HEK293 (cell line): ENCODE data around the gene GPR153.

Experiments
- GLI2 ChIP-seq: fragments of 450-650 bp; formaldehyde crosslinking; IDR thresholded peaks from 2 replicates; pipeline ENCODE4; 2017; ENCODE audit warnings: missing biosample characterization, missing genetic modification characterization, low read depth, borderline replicate concordance
- HOXC10 ChIP-seq: sonication (generic); formaldehyde crosslinking; IDR thresholded peaks from 2 replicates; pipeline ENCODE4 v1.8.1; 2023; ENCODE audit warnings: mild to moderate bottlenecking, missing genetic modification reagents
- KLF7 ChIP-seq: fragments of 450-650 bp; formaldehyde crosslinking; IDR thresholded peaks from 2 replicates; pipeline ENCODE4 v1.5.1; 2016; ENCODE audit warnings: missing biosample characterization, missing genetic modification characterization, borderline replicate concordance
- KLF9 ChIP-seq: fragments of 450-650 bp; formaldehyde crosslinking; IDR thresholded peaks from 2 replicates; pipeline ENCODE4 v1.5.1; 2016; ENCODE audit warnings: missing biosample characterization, missing genetic modification characterization, low read depth
- MZF1 ChIP-seq: fragments of 450-650 bp; formaldehyde crosslinking; IDR thresholded peaks from 2 replicates; pipeline ENCODE4 v1.5.1; 2017; ENCODE audit warnings: missing biosample characterization, missing genetic modification characterization, borderline replicate concordance
- ZFP37 ChIP-seq: fragments of 450-650 bp; formaldehyde crosslinking; IDR thresholded peaks from 2 replicates; pipeline ENCODE4 v1.5.1; 2016; ENCODE audit warnings: missing biosample characterization, missing genetic modification characterization
- ZNF174 ChIP-seq: fragments of 450-650 bp; formaldehyde crosslinking; IDR thresholded peaks from 2 replicates; pipeline ENCODE4 v1.5.0; 2017; ENCODE audit warnings: missing biosample characterization, mild to moderate bottlenecking, missing genetic modification characterization
- ZNF223 ChIP-seq: fragments of 450-650 bp; formaldehyde crosslinking; IDR thresholded peaks from 2 replicates; pipeline ENCODE4 v1.5.1; 2016; ENCODE audit warnings: missing biosample characterization, missing genetic modification characterization
- ZNF23 ChIP-seq: fragments of 450-650 bp; formaldehyde crosslinking; IDR thresholded peaks from 2 replicates; pipeline ENCODE4 v1.5.1; 2016; ENCODE audit warnings: missing biosample characterization, missing genetic modification characterization, borderline replicate concordance
- ZNF335 ChIP-seq: fragments of 450-650 bp; formaldehyde crosslinking; conservative IDR thresholded peaks from 2 replicates; pipeline ENCODE4 v1.5.1; 2016; ENCODE audit warnings: missing biosample characterization, missing genetic modification characterization
- ZNF391 ChIP-seq: fragments of 450-650 bp; formaldehyde crosslinking; IDR thresholded peaks from 2 replicates; pipeline ENCODE4 v1.5.1; 2016; ENCODE audit warnings: low read depth, missing biosample characterization, missing genetic modification characterization, borderline replicate concordance
- ZNF48 ChIP-seq: fragments of 450-650 bp; formaldehyde crosslinking; IDR thresholded peaks from 2 replicates; pipeline ENCODE4 v1.5.1; 2016; ENCODE audit warnings: missing biosample characterization, missing genetic modification characterization
- ZNF514 ChIP-seq: fragments of 450-650 bp; formaldehyde crosslinking; IDR thresholded peaks from 2 replicates; pipeline ENCODE4 v1.5.1; 2016; ENCODE audit warnings: missing biosample characterization, missing genetic modification characterization
- ZNF555 ChIP-seq: fragments of 450-650 bp; formaldehyde crosslinking; conservative IDR thresholded peaks from 2 replicates; pipeline ENCODE4 v1.5.1; 2017; ENCODE audit warnings: missing biosample characterization, mild to moderate bottlenecking, missing genetic modification characterization, inconsistent platforms
- ZNF610 ChIP-seq: fragments of 450-650 bp; formaldehyde crosslinking; IDR thresholded peaks from 2 replicates; pipeline ENCODE4 v1.5.1; 2016; ENCODE audit warnings: missing biosample characterization, missing genetic modification characterization, borderline replicate concordance
- ZNF629 ChIP-seq: fragments of 450-650 bp; formaldehyde crosslinking; IDR thresholded peaks from 2 replicates; pipeline ENCODE4 v1.5.1; 2017; ENCODE audit warnings: missing biosample characterization, missing genetic modification characterization
- ZNF768 ChIP-seq: fragments of 450-650 bp; formaldehyde crosslinking; IDR thresholded peaks from 2 replicates; pipeline ENCODE4 v1.5.1; 2018; ENCODE audit warnings: missing biosample characterization, mild to moderate bottlenecking, missing genetic modification characterization
- TF ChIP-seq, protein P1 (sequence below): fragments of 450-650 bp; formaldehyde crosslinking; IDR thresholded peaks from 2 replicates; pipeline ENCODE4 v1.5.1; 2016; ENCODE audit warnings: missing biosample characterization, missing genetic modification characterization
- TF ChIP-seq, protein P2 (sequence below): fragments of 450-650 bp; formaldehyde crosslinking; IDR thresholded peaks from 2 replicates; pipeline ENCODE4 v1.5.1; 2016; ENCODE audit warnings: missing biosample characterization, missing genetic modification characterization
- TF ChIP-seq, protein P3 (sequence below): fragments of 450-650 bp; formaldehyde crosslinking; IDR thresholded peaks from 2 replicates; pipeline ENCODE4 v1.5.1; 2016; ENCODE audit warnings: missing biosample characterization, missing genetic modification characterization, borderline replicate concordance
- TF ChIP-seq, protein P4 (sequence below): fragments of 450-650 bp; formaldehyde crosslinking; IDR thresholded peaks from 2 replicates; pipeline ENCODE4 v1.5.1; 2016; ENCODE audit warnings: missing biosample characterization, missing genetic modification characterization, low read depth
- TF ChIP-seq, protein P5 (sequence below): fragments of 450-650 bp; formaldehyde crosslinking; IDR thresholded peaks from 2 replicates; pipeline ENCODE4 v1.5.1; 2016; ENCODE audit warnings: missing biosample characterization, missing genetic modification characterization
- TF ChIP-seq, protein P6 (sequence below): fragments of 450-650 bp; formaldehyde crosslinking; IDR thresholded peaks from 2 replicates; pipeline ENCODE4 v1.5.1; 2016; ENCODE audit warnings: missing biosample characterization, missing genetic modification characterization
- TF ChIP-seq, protein P7 (sequence below): fragments of 450-650 bp; formaldehyde crosslinking; optimal IDR thresholded peaks from 2 replicates; pipeline ENCODE3; 2016; ENCODE audit warnings: missing biosample characterization, mild to moderate bottlenecking, missing genetic modification characterization
- TF ChIP-seq, protein P8 (sequence below): fragments of 450-650 bp; formaldehyde crosslinking; IDR thresholded peaks from 2 replicates; pipeline ENCODE4 v1.5.1; 2016; ENCODE audit warnings: missing biosample characterization, missing genetic modification characterization
- TF ChIP-seq, protein P9 (sequence below): fragments of 450-650 bp; formaldehyde crosslinking; IDR thresholded peaks from 2 replicates; pipeline ENCODE4 v1.5.1; 2016; ENCODE audit warnings: missing biosample characterization, missing genetic modification characterization

GPR153 gene

DNA sequence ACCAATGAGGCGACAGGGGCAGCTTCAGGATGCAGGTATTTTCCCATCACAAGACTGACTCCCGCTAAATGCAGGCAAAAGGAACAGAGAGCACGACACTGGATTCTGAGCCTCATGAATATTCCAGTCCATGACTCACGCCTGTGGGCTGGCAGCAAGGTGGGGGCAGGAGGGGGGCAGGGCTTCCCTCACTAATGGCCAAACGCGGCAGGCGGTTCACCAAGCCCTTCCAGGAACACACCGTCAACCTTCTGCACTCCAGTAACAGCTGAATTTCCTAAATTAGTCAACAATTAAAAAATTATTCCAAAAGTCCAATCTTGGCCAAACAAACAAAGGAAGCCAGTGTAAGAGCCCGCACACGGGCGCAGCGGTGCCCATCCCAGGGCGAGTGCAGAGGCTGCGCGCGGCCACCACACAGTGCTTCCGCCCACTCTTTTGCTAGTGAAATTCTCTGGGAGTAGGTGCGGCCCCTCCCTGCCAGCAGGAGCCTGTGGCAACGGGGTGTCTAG lies 12.5 kb upstream of the GPR153 start (continued):
- TF ChIP-seq, protein P1, sequence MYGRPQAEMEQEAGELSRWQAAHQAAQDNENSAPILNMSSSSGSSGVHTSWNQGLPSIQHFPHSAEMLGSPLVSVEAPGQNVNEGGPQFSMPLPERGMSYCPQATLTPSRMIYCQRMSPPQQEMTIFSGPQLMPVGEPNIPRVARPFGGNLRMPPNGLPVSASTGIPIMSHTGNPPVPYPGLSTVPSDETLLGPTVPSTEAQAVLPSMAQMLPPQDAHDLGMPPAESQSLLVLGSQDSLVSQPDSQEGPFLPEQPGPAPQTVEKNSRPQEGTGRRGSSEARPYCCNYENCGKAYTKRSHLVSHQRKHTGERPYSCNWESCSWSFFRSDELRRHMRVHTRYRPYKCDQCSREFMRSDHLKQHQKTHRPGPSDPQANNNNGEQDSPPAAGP = peak; percentile 68; the same call in 1 of the 2 replicates
- TF ChIP-seq ZNF23 (tag by site-specific recombination) (no peak), ZNF555 (no peak), ZNF768 (tag by site-specific recombination) (no peak), ZNF335 (tag by site-specific recombination) (peak; percentile 43; the same call in 1 of the 2 replicates), ZNF48 (tag by site-specific recombination) (no peak), ZNF391 (tag by site-specific recombination) (no peak), KLF7 (tag by site-specific recombination) (no peak), ZFP37 (tag by site-specific recombination) (no peak), ZNF223 (tag by site-specific recombination) (no peak), HOXC10 (no peak), KLF9 (tag by site-specific recombination) (peak; percentile 34; the same call in 1 of the 2 replicates), GLI2 (tag by site-specific recombination) (no peak; the same call in 1 of the 2 replicates), ZNF610 (tag by site-specific recombination) (no peak), MZF1 (no peak), ZNF629 (tag by site-specific recombination) (peak; percentile 69), ZNF514 (tag by site-specific recombination) (no peak), ZNF174 (tag by site-specific recombination) (no peak)
- TF ChIP-seq, protein P2, sequence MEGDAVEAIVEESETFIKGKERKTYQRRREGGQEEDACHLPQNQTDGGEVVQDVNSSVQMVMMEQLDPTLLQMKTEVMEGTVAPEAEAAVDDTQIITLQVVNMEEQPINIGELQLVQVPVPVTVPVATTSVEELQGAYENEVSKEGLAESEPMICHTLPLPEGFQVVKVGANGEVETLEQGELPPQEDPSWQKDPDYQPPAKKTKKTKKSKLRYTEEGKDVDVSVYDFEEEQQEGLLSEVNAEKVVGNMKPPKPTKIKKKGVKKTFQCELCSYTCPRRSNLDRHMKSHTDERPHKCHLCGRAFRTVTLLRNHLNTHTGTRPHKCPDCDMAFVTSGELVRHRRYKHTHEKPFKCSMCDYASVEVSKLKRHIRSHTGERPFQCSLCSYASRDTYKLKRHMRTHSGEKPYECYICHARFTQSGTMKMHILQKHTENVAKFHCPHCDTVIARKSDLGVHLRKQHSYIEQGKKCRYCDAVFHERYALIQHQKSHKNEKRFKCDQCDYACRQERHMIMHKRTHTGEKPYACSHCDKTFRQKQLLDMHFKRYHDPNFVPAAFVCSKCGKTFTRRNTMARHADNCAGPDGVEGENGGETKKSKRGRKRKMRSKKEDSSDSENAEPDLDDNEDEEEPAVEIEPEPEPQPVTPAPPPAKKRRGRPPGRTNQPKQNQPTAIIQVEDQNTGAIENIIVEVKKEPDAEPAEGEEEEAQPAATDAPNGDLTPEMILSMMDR (tag by site-specific recombination) = no peak
- TF ChIP-seq, protein P3, sequence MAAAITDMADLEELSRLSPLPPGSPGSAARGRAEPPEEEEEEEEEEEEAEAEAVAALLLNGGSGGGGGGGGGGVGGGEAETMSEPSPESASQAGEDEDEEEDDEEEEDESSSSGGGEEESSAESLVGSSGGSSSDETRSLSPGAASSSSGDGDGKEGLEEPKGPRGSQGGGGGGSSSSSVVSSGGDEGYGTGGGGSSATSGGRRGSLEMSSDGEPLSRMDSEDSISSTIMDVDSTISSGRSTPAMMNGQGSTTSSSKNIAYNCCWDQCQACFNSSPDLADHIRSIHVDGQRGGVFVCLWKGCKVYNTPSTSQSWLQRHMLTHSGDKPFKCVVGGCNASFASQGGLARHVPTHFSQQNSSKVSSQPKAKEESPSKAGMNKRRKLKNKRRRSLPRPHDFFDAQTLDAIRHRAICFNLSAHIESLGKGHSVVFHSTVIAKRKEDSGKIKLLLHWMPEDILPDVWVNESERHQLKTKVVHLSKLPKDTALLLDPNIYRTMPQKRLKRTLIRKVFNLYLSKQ = no peak
- TF ChIP-seq, protein P4, sequence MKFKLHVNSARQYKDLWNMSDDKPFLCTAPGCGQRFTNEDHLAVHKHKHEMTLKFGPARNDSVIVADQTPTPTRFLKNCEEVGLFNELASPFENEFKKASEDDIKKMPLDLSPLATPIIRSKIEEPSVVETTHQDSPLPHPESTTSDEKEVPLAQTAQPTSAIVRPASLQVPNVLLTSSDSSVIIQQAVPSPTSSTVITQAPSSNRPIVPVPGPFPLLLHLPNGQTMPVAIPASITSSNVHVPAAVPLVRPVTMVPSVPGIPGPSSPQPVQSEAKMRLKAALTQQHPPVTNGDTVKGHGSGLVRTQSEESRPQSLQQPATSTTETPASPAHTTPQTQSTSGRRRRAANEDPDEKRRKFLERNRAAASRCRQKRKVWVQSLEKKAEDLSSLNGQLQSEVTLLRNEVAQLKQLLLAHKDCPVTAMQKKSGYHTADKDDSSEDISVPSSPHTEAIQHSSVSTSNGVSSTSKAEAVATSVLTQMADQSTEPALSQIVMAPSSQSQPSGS (tag by site-specific recombination) = no peak
- TF ChIP-seq, protein P5, sequence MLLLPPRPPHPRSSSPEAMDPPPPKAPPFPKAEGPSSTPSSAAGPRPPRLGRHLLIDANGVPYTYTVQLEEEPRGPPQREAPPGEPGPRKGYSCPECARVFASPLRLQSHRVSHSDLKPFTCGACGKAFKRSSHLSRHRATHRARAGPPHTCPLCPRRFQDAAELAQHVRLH (tag by site-specific recombination) = no peak
- TF ChIP-seq, protein P6, sequence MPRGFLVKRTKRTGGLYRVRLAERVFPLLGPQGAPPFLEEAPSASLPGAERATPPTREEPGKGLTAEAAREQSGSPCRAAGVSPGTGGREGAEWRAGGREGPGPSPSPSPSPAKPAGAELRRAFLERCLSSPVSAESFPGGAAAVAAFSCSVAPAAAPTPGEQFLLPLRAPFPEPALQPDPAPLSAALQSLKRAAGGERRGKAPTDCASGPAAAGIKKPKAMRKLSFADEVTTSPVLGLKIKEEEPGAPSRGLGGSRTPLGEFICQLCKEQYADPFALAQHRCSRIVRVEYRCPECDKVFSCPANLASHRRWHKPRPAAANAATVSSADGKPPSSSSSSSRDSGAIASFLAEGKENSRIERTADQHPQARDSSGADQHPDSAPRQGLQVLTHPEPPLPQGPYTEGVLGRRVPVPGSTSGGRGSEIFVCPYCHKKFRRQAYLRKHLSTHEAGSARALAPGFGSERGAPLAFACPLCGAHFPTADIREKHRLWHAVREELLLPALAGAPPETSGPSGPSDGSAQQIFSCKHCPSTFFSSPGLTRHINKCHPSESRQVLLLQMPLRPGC (tag by site-specific recombination) = no peak
- TF ChIP-seq, protein P7, sequence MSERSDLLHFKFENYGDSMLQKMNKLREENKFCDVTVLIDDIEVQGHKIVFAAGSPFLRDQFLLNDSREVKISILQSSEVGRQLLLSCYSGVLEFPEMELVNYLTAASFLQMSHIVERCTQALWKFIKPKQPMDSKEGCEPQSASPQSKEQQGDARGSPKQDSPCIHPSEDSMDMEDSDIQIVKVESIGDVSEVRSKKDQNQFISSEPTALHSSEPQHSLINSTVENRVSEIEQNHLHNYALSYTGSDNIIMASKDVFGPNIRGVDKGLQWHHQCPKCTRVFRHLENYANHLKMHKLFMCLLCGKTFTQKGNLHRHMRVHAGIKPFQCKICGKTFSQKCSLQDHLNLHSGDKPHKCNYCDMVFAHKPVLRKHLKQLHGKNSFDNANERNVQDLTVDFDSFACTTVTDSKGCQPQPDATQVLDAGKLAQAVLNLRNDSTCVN (tag by site-specific recombination) = no peak
- TF ChIP-seq, protein P8, sequence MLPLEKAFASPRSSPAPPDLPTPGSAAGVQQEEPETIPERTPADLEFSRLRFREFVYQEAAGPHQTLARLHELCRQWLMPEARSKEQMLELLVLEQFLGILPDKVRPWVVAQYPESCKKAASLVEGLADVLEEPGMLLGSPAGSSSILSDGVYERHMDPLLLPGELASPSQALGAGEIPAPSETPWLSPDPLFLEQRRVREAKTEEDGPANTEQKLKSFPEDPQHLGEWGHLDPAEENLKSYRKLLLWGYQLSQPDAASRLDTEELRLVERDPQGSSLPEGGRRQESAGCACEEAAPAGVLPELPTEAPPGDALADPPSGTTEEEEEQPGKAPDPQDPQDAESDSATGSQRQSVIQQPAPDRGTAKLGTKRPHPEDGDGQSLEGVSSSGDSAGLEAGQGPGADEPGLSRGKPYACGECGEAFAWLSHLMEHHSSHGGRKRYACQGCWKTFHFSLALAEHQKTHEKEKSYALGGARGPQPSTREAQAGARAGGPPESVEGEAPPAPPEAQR (tag by site-specific recombination) = no peak
- TF ChIP-seq, protein P9, sequence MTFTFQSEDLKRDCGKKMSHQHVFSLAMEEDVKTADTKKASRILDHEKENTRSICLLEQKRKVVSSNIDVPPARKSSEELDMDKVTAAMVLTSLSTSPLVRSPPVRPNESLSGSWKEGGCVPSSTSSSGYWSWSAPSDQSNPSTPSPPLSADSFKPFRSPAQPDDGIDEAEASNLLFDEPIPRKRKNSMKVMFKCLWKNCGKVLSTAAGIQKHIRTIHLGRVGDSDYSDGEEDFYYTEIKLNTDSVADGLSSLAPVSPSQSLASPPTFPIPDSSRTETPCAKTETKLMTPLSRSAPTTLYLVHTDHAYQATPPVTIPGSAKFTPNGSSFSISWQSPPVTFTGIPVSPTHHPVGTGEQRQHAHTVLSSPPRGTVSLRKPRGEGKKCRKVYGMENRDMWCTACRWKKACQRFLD (tag by site-specific recombination) = no peak
